GM12875 (cell line): ENCODE data around the gene FMN1.

Source experiments
- H3K4me3 ChIP-seq: one replicate; pipeline ENCODE4 v1.5.1; 2011; ENCODE audit warnings: low read depth, low read length, control low read depth
- CTCF ChIP-seq: IDR thresholded peaks from 2 replicates; pipeline ENCODE4 v1.5.1; 2011; ENCODE audit warnings: low read depth, mild to moderate bottlenecking, control low read depth, inconsistent platforms, low read length, moderate library complexity, borderline replicate concordance; ENCODE audit not compliant: insufficient read depth

The FMN1 gene

GRCh38 chr15:32869776-32870175 lies 324.7 kb downstream of the FMN1 start:
- TF ChIP-seq CTCF, result no peak
- no peak overlapping the region for H3K4me3 ChIP-seq

- TF ChIP-seq CTCF, result no peak
- no peak overlapping the region for H3K4me3 ChIP-seq
Observed at GRCh38 chr15:32867313-32867626, 327.2 kb downstream of the FMN1 start.

GRCh38 chr15:32866454-32867312 lies 327.8 kb downstream of the FMN1 start:
- no peak overlapping the region for H3K4me3 ChIP-seq
- TF ChIP-seq CTCF, result no peak

GRCh38 chr15:32864841-32865240 lies 329.7 kb downstream of the FMN1 start:
- H3K4me3 ChIP-seq, result no peak overlapping the region
- no peak for TF ChIP-seq CTCF

- TF ChIP-seq CTCF, result no peak
- no peak overlapping the region for H3K4me3 ChIP-seq
Observed at GRCh38 chr15:32864051-32864450, 330.5 kb downstream of the FMN1 start.

- no peak overlapping the region for H3K4me3 ChIP-seq
- TF ChIP-seq CTCF, result no peak
Observed at GRCh38 chr15:32861761-32862160, 332.8 kb downstream of the FMN1 start.

- H3K4me3 ChIP-seq, result no peak overlapping the region
- no peak for TF ChIP-seq CTCF
Observed at GRCh38 chr15:32861174-32861573, 333.3 kb downstream of the FMN1 start.
